Keratinocyte (primary cell): ENCODE results near the gene CCDC127. TPM values are rescaled to one million over a fixed set of nuclear protein-coding genes. Genes with fewer than 3 reads are reported as not detected.

Source experiments
- DNase-seq: peaks from one replicate; pipeline ENCODE4 v3.0.0-alpha.2; 2011; ENCODE audit warnings: low read depth, missing footprints, low spot score
- FAIRE-seq: peaks from 2 replicates; lab custom pipeline; 2011; peaks lifted over from hg19 to GRCh38; lab: Jason Lieb, UNC
- H2AFZ ChIP-seq: 2 replicates; pipeline ENCODE4 v1.6.0; 2012; ENCODE audit warnings: low read length, control low read depth, inconsistent platforms; ENCODE audit not compliant: control insufficient read depth
- H3K27ac ChIP-seq: 2 replicates; pipeline ENCODE4 v1.5.1; 2011; ENCODE audit warnings: low read length; ENCODE audit not compliant: control insufficient read depth, insufficient read depth
- H3K27me3 ChIP-seq: 3 replicates; pipeline ENCODE4 v1.6.0; 2011; ENCODE audit warnings: low read length; ENCODE audit not compliant: control insufficient read depth, insufficient read depth; ENCODE audit errors: extremely low read depth
- H3K36me3 ChIP-seq, 2 experiments: 2 replicates in 1 of 2; 3 replicates in 1 of 2; pipeline ENCODE4 v1.5.1; 2011; ENCODE audit warnings: low read length in 2 of 2, mild to moderate bottlenecking in 1 of 2; ENCODE audit not compliant: control insufficient read depth in 2 of 2, insufficient read depth in 2 of 2; ENCODE audit errors: extremely low read depth in 1 of 2
- H3K4me1 ChIP-seq: 3 replicates; pipeline ENCODE4 v1.5.1; 2011; ENCODE audit warnings: low read length; ENCODE audit not compliant: control insufficient read depth, insufficient read depth; ENCODE audit errors: extremely low read depth
- H3K4me2 ChIP-seq: 3 replicates; pipeline ENCODE4 v1.6.0; 2011; ENCODE audit warnings: low read depth, low read length; ENCODE audit not compliant: control insufficient read depth, insufficient read depth; ENCODE audit errors: extremely low read depth
- H3K4me3 ChIP-seq, 3 experiments: fragments of 200-600 bp in 1 of 3; sonication (generic) in 1 of 3; 2 replicates in 2 of 3; 3 replicates in 1 of 3; pipeline ENCODE4 v1.5.1; 2011 to 2016; ENCODE audit warnings: low read length in 3 of 3, mild to moderate bottlenecking in 3 of 3, control low read depth in 2 of 3, inconsistent platforms in 1 of 3, low read depth in 1 of 3, mixed read lengths in 1 of 3, mixed run types in 1 of 3, moderate library complexity in 1 of 3; ENCODE audit not compliant: control insufficient read depth in 2 of 3, insufficient read depth in 2 of 3; ENCODE audit errors: extremely low read depth in 1 of 3
- H3K79me2 ChIP-seq: 2 replicates; pipeline ENCODE4 v1.6.0; 2012; ENCODE audit warnings: low read length; ENCODE audit not compliant: control insufficient read depth, insufficient read depth
- H3K9ac ChIP-seq: 3 replicates; pipeline ENCODE4 v1.6.0; 2011; ENCODE audit warnings: low read length; ENCODE audit not compliant: control insufficient read depth, insufficient read depth; ENCODE audit errors: extremely low read depth
- H3K9me1 ChIP-seq: 3 replicates; pipeline ENCODE4 v1.6.0; 2011; ENCODE audit warnings: low read length; ENCODE audit not compliant: control insufficient read depth, insufficient read depth; ENCODE audit errors: extremely low read depth
- H3K9me3 ChIP-seq: 2 replicates; pipeline ENCODE4 v1.5.1; 2012; ENCODE audit warnings: low read depth, low read length; ENCODE audit not compliant: control insufficient read depth
- H4K20me1 ChIP-seq: 3 replicates; pipeline ENCODE4 v1.6.0; 2011; ENCODE audit warnings: low read length; ENCODE audit not compliant: control insufficient read depth, insufficient read depth; ENCODE audit errors: extremely low read depth
- EZH2 ChIP-seq: IDR thresholded peaks from one replicate; pipeline ENCODE4 v1.6.1; 2012; ENCODE audit warnings: inconsistent platforms, mild to moderate bottlenecking, low read length, moderate library complexity
- dilution Hi-C: fragments of 300-500 bp; cut with MboI; formaldehyde crosslinking; loops from one replicate; pipeline ENCODE4 v1.7.0; 2020; ENCODE audit warnings: low sequenced_read_pairs; ENCODE audit not compliant: extremely low pct_ligation_motif_present
- polyA plus RNA-seq, 5 experiments: library from polyadenylated mRNA; depleted of rRNA in 3 of 5; stranded (reverse) in 3 of 5; stranded (forward) in 1 of 5; unstranded in 1 of 5; fragments of >200 nt; gene quantifications; 1 replicate in 1 of 5; 2 replicates in 3 of 5; 3 replicates in 1 of 5; pipeline versions ENCODE4 v1.2.1 to v1.2.3, GENCODE V29; 2011 to 2012; ENCODE audit warnings: missing spikeins in 2 of 5, low read depth in 1 of 5, low replicate concordance in 1 of 5
- TF ChIP-seq, protein P1 (sequence below), 3 experiments: IDR thresholded peaks in 1 of 3; conservative IDR thresholded peaks in 1 of 3; optimal IDR thresholded peaks in 1 of 3; 2 replicates in 2 of 3; 3 replicates in 1 of 3; pipeline versions ENCODE3 to v1.5.1; 2011; ENCODE audit warnings: low read length in 3 of 3, mild to moderate bottlenecking in 3 of 3, moderate library complexity in 2 of 3, control low read depth in 1 of 3, inconsistent platforms in 1 of 3; ENCODE audit not compliant: insufficient read depth in 2 of 3; ENCODE audit errors: extremely low read depth in 1 of 3

CCDC127 gene
- polyA plus RNA-seq, 1 donor (not counting 4 experiments of a cell fraction or from before 2014, with no cell fraction given): 4.9 TPM

GRCh38 chr5:163338-163620 is 54.7 kb downstream of the CCDC127 start:
- Histone ChIP-seq H4K20me1 (no peaks in the 10 kb centered on the region), H3K36me3 (no peaks in the 10 kb centered on the region), H3K79me2 (no peaks in the 10 kb centered on the region), H3K27ac (no peak overlapping the region), H3K9ac (no peak overlapping the region), H3K9me3 (no peaks in the 10 kb centered on the region), H3K4me3 (no peak overlapping the region), H3K9me1 (no peaks in the 10 kb centered on the region), H2AFZ (no peak overlapping the region), H3K27me3 (no peaks in the 10 kb centered on the region), H3K4me1 (no peaks in the 10 kb centered on the region), H3K4me2 (no peak overlapping the region)
- DNase-seq (no peak), FAIRE-seq (no peak)
- TF ChIP-seq, protein P1, sequence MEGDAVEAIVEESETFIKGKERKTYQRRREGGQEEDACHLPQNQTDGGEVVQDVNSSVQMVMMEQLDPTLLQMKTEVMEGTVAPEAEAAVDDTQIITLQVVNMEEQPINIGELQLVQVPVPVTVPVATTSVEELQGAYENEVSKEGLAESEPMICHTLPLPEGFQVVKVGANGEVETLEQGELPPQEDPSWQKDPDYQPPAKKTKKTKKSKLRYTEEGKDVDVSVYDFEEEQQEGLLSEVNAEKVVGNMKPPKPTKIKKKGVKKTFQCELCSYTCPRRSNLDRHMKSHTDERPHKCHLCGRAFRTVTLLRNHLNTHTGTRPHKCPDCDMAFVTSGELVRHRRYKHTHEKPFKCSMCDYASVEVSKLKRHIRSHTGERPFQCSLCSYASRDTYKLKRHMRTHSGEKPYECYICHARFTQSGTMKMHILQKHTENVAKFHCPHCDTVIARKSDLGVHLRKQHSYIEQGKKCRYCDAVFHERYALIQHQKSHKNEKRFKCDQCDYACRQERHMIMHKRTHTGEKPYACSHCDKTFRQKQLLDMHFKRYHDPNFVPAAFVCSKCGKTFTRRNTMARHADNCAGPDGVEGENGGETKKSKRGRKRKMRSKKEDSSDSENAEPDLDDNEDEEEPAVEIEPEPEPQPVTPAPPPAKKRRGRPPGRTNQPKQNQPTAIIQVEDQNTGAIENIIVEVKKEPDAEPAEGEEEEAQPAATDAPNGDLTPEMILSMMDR (optimal IDR thresholded peaks at IDR 0.05 in 1 of 3, IDR thresholded peaks at IDR 0.05 in 1 of 3, conservative IDR thresholded peaks at IDR 0.05 in 1 of 3; ENCODE audit: extremely low read depth in 1 of 3, insufficient read depth in 2 of 3, low read length in 3 of 3): no peak
- no peak for TF ChIP-seq EZH2
- dilution Hi-C loops: no loop called here

DNA sequence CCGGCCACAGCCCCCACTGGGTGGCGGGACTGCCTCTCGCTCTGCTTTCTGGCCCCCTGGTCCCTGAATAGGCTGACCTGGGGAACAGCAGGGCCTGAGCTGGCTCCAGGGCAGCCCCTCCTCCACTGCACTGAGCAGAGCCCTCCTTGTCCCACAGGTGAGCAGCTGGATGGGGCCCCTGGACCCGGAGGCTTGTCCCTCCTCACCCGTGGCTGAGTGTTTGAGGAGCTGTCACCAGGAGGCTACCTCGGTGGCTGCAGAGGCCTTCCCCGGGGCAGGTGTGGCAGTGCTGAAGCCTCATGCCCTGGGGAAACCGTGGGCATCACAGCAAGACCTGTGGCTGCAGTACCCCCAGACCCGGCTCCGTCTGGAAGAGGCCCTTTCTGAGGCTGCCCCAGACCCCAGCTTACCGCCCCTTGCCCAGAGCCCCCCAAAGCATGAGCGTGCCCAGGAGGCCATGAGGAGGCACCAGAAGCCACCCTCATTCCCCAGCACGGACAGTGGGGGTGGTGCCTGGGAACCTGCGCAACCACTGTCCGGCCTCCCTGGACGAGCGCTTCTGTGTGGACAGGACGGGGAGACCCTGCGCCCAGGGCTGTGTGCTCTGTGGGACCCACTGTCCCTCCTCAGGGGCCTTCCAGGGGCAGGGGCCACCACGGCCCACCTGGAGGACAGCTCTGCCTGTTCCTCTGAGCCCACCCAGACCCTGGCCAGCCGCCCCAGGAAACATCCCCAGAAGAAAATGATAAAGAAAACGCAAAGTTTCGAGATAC is 55.2 kb downstream of the CCDC127 start:
- Histone ChIP-seq H3K9ac (no peak overlapping the region), H3K4me1 (no peaks in the 10 kb centered on the region), H4K20me1 (no peaks in the 10 kb centered on the region), H3K9me1 (no peaks in the 10 kb centered on the region), H3K9me3 (no peaks in the 10 kb centered on the region), H3K36me3 (no peaks in the 10 kb centered on the region), H2AFZ (no peak overlapping the region), H3K27ac (no peak overlapping the region), H3K4me3 (no peak overlapping the region), H3K27me3 (no peaks in the 10 kb centered on the region), H3K4me2 (no peak overlapping the region), H3K79me2 (no peaks in the 10 kb centered on the region)
- TF ChIP-seq, protein P1 (optimal IDR thresholded peaks at IDR 0.05 in 1 of 3, IDR thresholded peaks at IDR 0.05 in 1 of 3, conservative IDR thresholded peaks at IDR 0.05 in 1 of 3; ENCODE audit: extremely low read depth in 1 of 3, insufficient read depth in 2 of 3, low read length in 3 of 3): no peak
- TF ChIP-seq EZH2: no peak
- dilution Hi-C loops: no loop called here
- FAIRE-seq (no peak), DNase-seq (no peak)
